HEK293 (cell line): Measurements from ENCODE around the gene QPCTL.
A peak's percentile ranks its signal among the peaks of the same experiment; 100 is the strongest.

Source experiments
- BCL11A ChIP-seq: fragments of 450-650 bp; formaldehyde crosslinking; IDR thresholded peaks from 2 replicates; pipeline ENCODE4 v1.5.1; 2016; ENCODE audit warnings: low read depth, missing biosample characterization, missing genetic modification characterization
- GFI1B ChIP-seq: fragments of 450-650 bp; formaldehyde crosslinking; IDR thresholded peaks from 2 replicates; pipeline ENCODE4 v1.5.1; 2016; ENCODE audit warnings: missing biosample characterization, missing genetic modification characterization
- GLIS1 ChIP-seq: fragments of 450-650 bp; formaldehyde crosslinking; IDR thresholded peaks from 2 replicates; pipeline ENCODE4 v1.5.1; 2016; ENCODE audit warnings: missing biosample characterization, missing genetic modification characterization
- OSR2 ChIP-seq: fragments of 450-650 bp; formaldehyde crosslinking; IDR thresholded peaks from 2 replicates; pipeline ENCODE4 v1.5.1; 2016; ENCODE audit warnings: missing biosample characterization, missing genetic modification characterization
- PATZ1 ChIP-seq: fragments of 450-650 bp; formaldehyde crosslinking; IDR thresholded peaks from 2 replicates; pipeline ENCODE4 v1.5.1; 2016; ENCODE audit warnings: missing biosample characterization, missing genetic modification characterization
- SCRT1 ChIP-seq: fragments of 450-650 bp; formaldehyde crosslinking; IDR thresholded peaks from 2 replicates; pipeline ENCODE4 v1.5.1; 2016; ENCODE audit warnings: missing biosample characterization, missing genetic modification characterization, borderline replicate concordance
- SP3 ChIP-seq: fragments of 450-650 bp; formaldehyde crosslinking; IDR thresholded peaks from 2 replicates; pipeline ENCODE4 v1.5.1; 2016; ENCODE audit warnings: missing biosample characterization, missing genetic modification characterization
- ZFHX2 ChIP-seq: fragments of 450-650 bp; formaldehyde crosslinking; conservative IDR thresholded peaks from 2 replicates; pipeline ENCODE4 v1.5.1; 2016; ENCODE audit warnings: missing biosample characterization, missing genetic modification characterization
- ZFP37 ChIP-seq: fragments of 450-650 bp; formaldehyde crosslinking; IDR thresholded peaks from 2 replicates; pipeline ENCODE4 v1.5.1; 2016; ENCODE audit warnings: missing biosample characterization, missing genetic modification characterization
- ZNF157 ChIP-seq: fragments of 450-650 bp; formaldehyde crosslinking; IDR thresholded peaks from 2 replicates; pipeline ENCODE4 v1.5.1; 2016; ENCODE audit warnings: missing biosample characterization, missing genetic modification characterization
- ZNF169 ChIP-seq: fragments of 450-650 bp; formaldehyde crosslinking; IDR thresholded peaks from 2 replicates; pipeline ENCODE4 v1.5.1; 2016; ENCODE audit warnings: missing biosample characterization, missing genetic modification characterization
- ZNF19 ChIP-seq: fragments of 450-650 bp; formaldehyde crosslinking; IDR thresholded peaks from 2 replicates; pipeline ENCODE4; 2016; ENCODE audit warnings: missing biosample characterization, missing genetic modification characterization, low read depth
- ZNF239 ChIP-seq: fragments of 450-650 bp; formaldehyde crosslinking; IDR thresholded peaks from 2 replicates; pipeline ENCODE4 v1.5.1; 2016; ENCODE audit warnings: missing biosample characterization, missing genetic modification characterization
- ZNF404 ChIP-seq: fragments of 450-650 bp; formaldehyde crosslinking; IDR thresholded peaks from 2 replicates; pipeline ENCODE4 v1.5.1; 2017; ENCODE audit warnings: missing biosample characterization, missing genetic modification characterization
- ZNF501 ChIP-seq: fragments of 450-650 bp; formaldehyde crosslinking; IDR thresholded peaks from 2 replicates; pipeline ENCODE4 v1.5.1; 2016; ENCODE audit warnings: missing biosample characterization, missing genetic modification characterization
- ZNF558 ChIP-seq: fragments of 450-650 bp; formaldehyde crosslinking; IDR thresholded peaks from 2 replicates; pipeline ENCODE4 v1.5.1; 2016; ENCODE audit warnings: missing biosample characterization, missing genetic modification characterization
- ZNF585B ChIP-seq: fragments of 450-650 bp; formaldehyde crosslinking; IDR thresholded peaks from 2 replicates; pipeline ENCODE4 v1.5.1; 2016; ENCODE audit warnings: missing biosample characterization, missing genetic modification characterization
- ZNF626 ChIP-seq: fragments of 450-650 bp; sonication (Bioruptor Pico); formaldehyde crosslinking; IDR thresholded peaks from 2 replicates; pipeline ENCODE4 v1.5.1; 2018; ENCODE audit warnings: missing biosample characterization, missing genetic modification characterization, inconsistent platforms
- ZNF629 ChIP-seq: fragments of 450-650 bp; formaldehyde crosslinking; IDR thresholded peaks from 2 replicates; pipeline ENCODE4 v1.5.1; 2017; ENCODE audit warnings: missing biosample characterization, missing genetic modification characterization
- ZNF654 ChIP-seq: fragments of 450-650 bp; formaldehyde crosslinking; IDR thresholded peaks from 2 replicates; pipeline ENCODE4 v1.5.1; 2016; ENCODE audit warnings: low read depth, missing biosample characterization, missing genetic modification characterization
- ZNF704 ChIP-seq: fragments of 450-650 bp; formaldehyde crosslinking; IDR thresholded peaks from 2 replicates; pipeline ENCODE4 v1.5.1; 2016; ENCODE audit warnings: missing biosample characterization, missing genetic modification characterization
- ZNF777 ChIP-seq: fragments of 450-650 bp; formaldehyde crosslinking; IDR thresholded peaks from 2 replicates; pipeline ENCODE4 v1.5.1; 2017; ENCODE audit warnings: missing biosample characterization, missing genetic modification characterization, borderline replicate concordance
- ZNF785 ChIP-seq: fragments of 450-650 bp; formaldehyde crosslinking; IDR thresholded peaks from 2 replicates; pipeline ENCODE4 v1.5.1; 2016; ENCODE audit warnings: missing biosample characterization, missing genetic modification characterization
- ZNF837 ChIP-seq: fragments of 450-650 bp; formaldehyde crosslinking; IDR thresholded peaks from 2 replicates; pipeline ENCODE4 v1.5.1; 2016; ENCODE audit warnings: missing biosample characterization, missing genetic modification characterization
- ZSCAN18 ChIP-seq: fragments of 450-650 bp; formaldehyde crosslinking; IDR thresholded peaks from 2 replicates; pipeline ENCODE4 v1.5.1; 2016; ENCODE audit warnings: missing biosample characterization, missing genetic modification characterization
- TF ChIP-seq, protein P1 (sequence below): fragments of 450-650 bp; formaldehyde crosslinking; IDR thresholded peaks from 2 replicates; pipeline ENCODE4 v1.5.1; 2016; ENCODE audit warnings: missing biosample characterization, missing genetic modification characterization
- TF ChIP-seq, protein P2 (sequence below): fragments of 450-650 bp; formaldehyde crosslinking; IDR thresholded peaks from 2 replicates; pipeline ENCODE4 v1.5.1; 2017; ENCODE audit warnings: missing biosample characterization, missing genetic modification characterization
- TF ChIP-seq, protein P3 (sequence below): fragments of 450-650 bp; formaldehyde crosslinking; IDR thresholded peaks from 2 replicates; pipeline ENCODE4 v1.5.1; 2017; ENCODE audit warnings: missing biosample characterization, missing genetic modification characterization
- TF ChIP-seq, protein P4 (sequence below): fragments of 450-650 bp; formaldehyde crosslinking; IDR thresholded peaks from 2 replicates; pipeline ENCODE4 v1.5.1; 2016; ENCODE audit warnings: missing biosample characterization, missing genetic modification characterization

Gene QPCTL

DNA sequence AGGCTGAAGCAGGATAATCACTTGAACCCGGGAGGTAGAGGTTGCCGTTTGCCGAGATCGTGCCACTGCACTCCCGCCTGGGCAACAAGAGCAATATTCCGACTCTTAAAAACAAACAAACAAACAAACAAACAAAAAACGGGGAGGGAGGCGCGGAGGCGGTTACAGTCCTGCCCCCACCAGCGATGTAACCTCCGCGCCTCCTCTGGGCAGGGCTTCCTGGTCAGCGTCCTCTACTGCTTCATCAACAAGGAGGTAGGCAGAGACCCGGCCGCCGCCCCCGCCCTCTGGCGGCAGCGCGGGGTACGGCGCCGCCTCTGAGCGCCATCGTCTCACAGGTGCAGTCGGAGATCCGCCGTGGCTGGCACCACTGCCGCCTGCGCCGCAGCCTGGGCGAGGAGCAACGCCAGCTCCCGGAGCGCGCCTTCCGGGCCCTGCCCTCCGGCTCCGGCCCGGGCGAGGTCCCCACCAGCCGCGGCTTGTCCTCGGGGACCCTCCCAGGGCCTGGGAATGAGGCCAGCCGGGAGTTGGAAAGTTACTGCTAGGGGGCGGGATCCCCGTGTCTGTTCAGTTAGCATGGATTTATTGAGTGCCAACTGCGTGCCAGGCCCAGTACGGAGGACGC, 11.0 kb upstream of the QPCTL start (continued):
- peak; percentile 81 for TF ChIP-seq ZFHX2 (tag by site-specific recombination)
- no peak for TF ChIP-seq ZNF704 (tag by site-specific recombination)
- peak; percentile 70 for TF ChIP-seq GLIS1
- no peak for TF ChIP-seq ZNF837 (tag by site-specific recombination)
- no peak for TF ChIP-seq ZNF626 (tag by site-specific recombination)
- no peak for TF ChIP-seq ZNF239
- TF ChIP-seq ZNF19 (tag by site-specific recombination): no peak
- TF ChIP-seq, protein P1, sequence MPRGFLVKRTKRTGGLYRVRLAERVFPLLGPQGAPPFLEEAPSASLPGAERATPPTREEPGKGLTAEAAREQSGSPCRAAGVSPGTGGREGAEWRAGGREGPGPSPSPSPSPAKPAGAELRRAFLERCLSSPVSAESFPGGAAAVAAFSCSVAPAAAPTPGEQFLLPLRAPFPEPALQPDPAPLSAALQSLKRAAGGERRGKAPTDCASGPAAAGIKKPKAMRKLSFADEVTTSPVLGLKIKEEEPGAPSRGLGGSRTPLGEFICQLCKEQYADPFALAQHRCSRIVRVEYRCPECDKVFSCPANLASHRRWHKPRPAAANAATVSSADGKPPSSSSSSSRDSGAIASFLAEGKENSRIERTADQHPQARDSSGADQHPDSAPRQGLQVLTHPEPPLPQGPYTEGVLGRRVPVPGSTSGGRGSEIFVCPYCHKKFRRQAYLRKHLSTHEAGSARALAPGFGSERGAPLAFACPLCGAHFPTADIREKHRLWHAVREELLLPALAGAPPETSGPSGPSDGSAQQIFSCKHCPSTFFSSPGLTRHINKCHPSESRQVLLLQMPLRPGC (tag by site-specific recombination): no peak
- TF ChIP-seq ZNF558 (tag by site-specific recombination): no peak
- peak; percentile 52 for TF ChIP-seq OSR2 (tag by site-specific recombination)
- TF ChIP-seq ZNF169: no peak
- TF ChIP-seq SP3: peak; percentile 66
- TF ChIP-seq BCL11A (tag by site-specific recombination): 0 out of 2 replicates have a peak, but pooled peaks have one; percentile 21
- no peak for TF ChIP-seq ZNF777 (tag by site-specific recombination)
- no peak for TF ChIP-seq GFI1B (tag by site-specific recombination)
- no peak for TF ChIP-seq ZSCAN18 (tag by site-specific recombination)
- TF ChIP-seq ZNF157: no peak
- TF ChIP-seq ZNF585B: no peak
- no peak for TF ChIP-seq ZNF785
- 0 out of 2 replicates have a peak, but pooled peaks have one; percentile 33 for TF ChIP-seq ZFP37 (tag by site-specific recombination)
- TF ChIP-seq PATZ1 (tag by site-specific recombination): peak; percentile 82
- TF ChIP-seq ZNF501 (tag by site-specific recombination): 0 out of 2 replicates have a peak, but pooled peaks have one; percentile 45
- TF ChIP-seq ZNF404 (tag by site-specific recombination): no peak
- TF ChIP-seq, protein P2, sequence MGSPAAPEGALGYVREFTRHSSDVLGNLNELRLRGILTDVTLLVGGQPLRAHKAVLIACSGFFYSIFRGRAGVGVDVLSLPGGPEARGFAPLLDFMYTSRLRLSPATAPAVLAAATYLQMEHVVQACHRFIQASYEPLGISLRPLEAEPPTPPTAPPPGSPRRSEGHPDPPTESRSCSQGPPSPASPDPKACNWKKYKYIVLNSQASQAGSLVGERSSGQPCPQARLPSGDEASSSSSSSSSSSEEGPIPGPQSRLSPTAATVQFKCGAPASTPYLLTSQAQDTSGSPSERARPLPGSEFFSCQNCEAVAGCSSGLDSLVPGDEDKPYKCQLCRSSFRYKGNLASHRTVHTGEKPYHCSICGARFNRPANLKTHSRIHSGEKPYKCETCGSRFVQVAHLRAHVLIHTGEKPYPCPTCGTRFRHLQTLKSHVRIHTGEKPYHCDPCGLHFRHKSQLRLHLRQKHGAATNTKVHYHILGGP (tag by site-specific recombination): no peak
- TF ChIP-seq ZNF629 (tag by site-specific recombination): no peak; the same call in 1 of the 2 replicates
- TF ChIP-seq, protein P3, sequence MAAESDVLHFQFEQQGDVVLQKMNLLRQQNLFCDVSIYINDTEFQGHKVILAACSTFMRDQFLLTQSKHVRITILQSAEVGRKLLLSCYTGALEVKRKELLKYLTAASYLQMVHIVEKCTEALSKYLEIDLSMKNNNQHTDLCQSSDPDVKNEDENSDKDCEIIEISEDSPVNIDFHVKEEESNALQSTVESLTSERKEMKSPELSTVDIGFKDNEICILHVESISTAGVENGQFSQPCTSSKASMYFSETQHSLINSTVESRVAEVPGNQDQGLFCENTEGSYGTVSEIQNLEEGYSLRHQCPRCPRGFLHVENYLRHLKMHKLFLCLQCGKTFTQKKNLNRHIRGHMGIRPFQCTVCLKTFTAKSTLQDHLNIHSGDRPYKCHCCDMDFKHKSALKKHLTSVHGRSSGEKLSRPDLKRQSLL (tag by site-specific recombination): no peak
- no peak for TF ChIP-seq SCRT1 (tag by site-specific recombination)
- TF ChIP-seq, protein P4, sequence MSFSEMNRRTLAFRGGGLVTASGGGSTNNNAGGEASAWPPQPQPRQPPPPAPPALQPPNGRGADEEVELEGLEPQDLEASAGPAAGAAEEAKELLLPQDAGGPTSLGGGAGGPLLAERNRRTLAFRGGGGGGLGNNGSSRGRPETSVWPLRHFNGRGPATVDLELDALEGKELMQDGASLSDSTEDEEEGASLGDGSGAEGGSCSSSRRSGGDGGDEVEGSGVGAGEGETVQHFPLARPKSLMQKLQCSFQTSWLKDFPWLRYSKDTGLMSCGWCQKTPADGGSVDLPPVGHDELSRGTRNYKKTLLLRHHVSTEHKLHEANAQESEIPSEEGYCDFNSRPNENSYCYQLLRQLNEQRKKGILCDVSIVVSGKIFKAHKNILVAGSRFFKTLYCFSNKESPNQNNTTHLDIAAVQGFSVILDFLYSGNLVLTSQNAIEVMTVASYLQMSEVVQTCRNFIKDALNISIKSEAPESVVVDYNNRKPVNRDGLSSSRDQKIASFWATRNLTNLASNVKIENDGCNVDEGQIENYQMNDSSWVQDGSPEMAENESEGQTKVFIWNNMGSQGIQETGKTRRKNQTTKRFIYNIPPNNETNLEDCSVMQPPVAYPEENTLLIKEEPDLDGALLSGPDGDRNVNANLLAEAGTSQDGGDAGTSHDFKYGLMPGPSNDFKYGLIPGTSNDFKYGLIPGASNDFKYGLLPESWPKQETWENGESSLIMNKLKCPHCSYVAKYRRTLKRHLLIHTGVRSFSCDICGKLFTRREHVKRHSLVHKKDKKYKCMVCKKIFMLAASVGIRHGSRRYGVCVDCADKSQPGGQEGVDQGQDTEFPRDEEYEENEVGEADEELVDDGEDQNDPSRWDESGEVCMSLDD: peak; percentile 41; the same call in 1 of the 2 replicates
- TF ChIP-seq ZNF654: no peak
